IMR-90 (cell line): ENCODE results near the gene SPATA21. TPM values are rescaled to one million over a fixed set of nuclear protein-coding genes. Genes with fewer than 3 reads are reported as not detected.
A peak's percentile ranks its signal among the peaks of the same experiment; 100 is the strongest.

ENCODE experiments used
- ATAC-seq: fragments of 200-7000 bp; cut with Tn5 transposase; 2 replicates; pipeline ENCODE4 v1.9.1; 2020; ENCODE audit warnings: low read depth, mild to moderate bottlenecking, moderate library complexity
- BruUV-seq: library from RNA; stranded (reverse); fragments of 400-500 nt; replicated peaks from 2 replicates; lab custom pipeline; 2021; lab: Mats Ljungman, UMichigan
- CTCF ChIA-PET: fragments of 300-600 bp; formaldehyde crosslinking; extraction: SDS; loops from one replicate; lab custom pipeline; 2021; ENCODE audit warnings: antibody characterized with exemption; lab: Yijun Ruan, JAX
- POLR2A ChIA-PET: fragments of 300-600 bp; sonication (Branson Sonifier 250); formaldehyde crosslinking; loops from one replicate; lab custom pipeline; 2022; ENCODE audit warnings: antibody characterized with exemption; ENCODE audit not compliant: unreplicated experiment; lab: Charles Lee
- DNase-seq: peaks from one replicate; pipeline ENCODE4 v3.0.0; 2013
- H2AFZ ChIP-seq: replicated peaks from 2 replicates; pipeline ENCODE3; 2013; ENCODE audit warnings: low read length, mild to moderate bottlenecking; ENCODE audit not compliant: poor library complexity
- H2AK5ac ChIP-seq: 2 replicates; pipeline ENCODE4 v1.6.1; 2013; ENCODE audit warnings: low read depth, low read length, inconsistent platforms
- H2AK9ac ChIP-seq: replicated peaks from 2 replicates; pipeline ENCODE3; 2013; ENCODE audit warnings: mild to moderate bottlenecking, low read depth, low read length, moderate library complexity; ENCODE audit not compliant: poor library complexity
- H2BK120ac ChIP-seq: 2 replicates; pipeline ENCODE4 v1.6.1; 2013; ENCODE audit warnings: low read depth, low read length, inconsistent platforms
- H2BK15ac ChIP-seq: 3 replicates; pipeline ENCODE4 v1.6.1; 2013; ENCODE audit warnings: low read depth, low read length, inconsistent platforms
- H2BK20ac ChIP-seq: 2 replicates; pipeline ENCODE4 v1.6.1; 2013; ENCODE audit warnings: low read depth, mild to moderate bottlenecking, inconsistent platforms, low read length, moderate library complexity
- H2BK5ac ChIP-seq: 2 replicates; pipeline ENCODE4 v1.6.1; 2013; ENCODE audit warnings: mild to moderate bottlenecking, low read depth, low read length, inconsistent platforms; ENCODE audit not compliant: poor library complexity, severe bottlenecking
- H3K14ac ChIP-seq: replicated peaks from 2 replicates; pipeline ENCODE4 v1.6.1; 2013; ENCODE audit warnings: low read depth, low read length, inconsistent platforms
- H3K18ac ChIP-seq: 2 replicates; pipeline ENCODE4 v1.6.1; 2013; ENCODE audit warnings: low read depth, low read length, control low read depth
- H3K23ac ChIP-seq: 2 replicates; pipeline ENCODE4 v1.6.1; 2013; ENCODE audit warnings: low read depth, low read length, inconsistent platforms
- H3K27ac ChIP-seq: 2 replicates; pipeline ENCODE4 v1.5.1; 2013; ENCODE audit warnings: mild to moderate bottlenecking, control low read depth, low read length; ENCODE audit not compliant: insufficient read depth
- H3K27me3 ChIP-seq: 2 replicates; pipeline ENCODE4 v1.6.1; 2013; ENCODE audit warnings: low read length; ENCODE audit not compliant: control insufficient read depth, insufficient read depth
- H3K36me3 ChIP-seq: 2 replicates; pipeline ENCODE4 v1.6.1; 2013; ENCODE audit warnings: low read length, mixed read lengths; ENCODE audit not compliant: control insufficient read depth, insufficient read depth
- H3K4ac ChIP-seq: 2 replicates; pipeline ENCODE4 v1.6.1; 2013; ENCODE audit warnings: low read depth, low read length, inconsistent platforms
- H3K4me1 ChIP-seq: 2 replicates; pipeline ENCODE4 v1.6.1; 2013; ENCODE audit warnings: low read length, mixed read lengths; ENCODE audit not compliant: control insufficient read depth, insufficient read depth
- H3K4me2 ChIP-seq: 2 replicates; pipeline ENCODE4 v1.6.1; 2013; ENCODE audit warnings: low read depth, mild to moderate bottlenecking, control low read depth, low read length, moderate library complexity
- H3K4me3 ChIP-seq: 2 replicates; pipeline ENCODE4 v1.5.1; 2013; ENCODE audit warnings: low read depth, mild to moderate bottlenecking, control low read depth, low read length, moderate library complexity; ENCODE audit not compliant: insufficient read depth
- H3K56ac ChIP-seq: 2 replicates; pipeline ENCODE4 v1.6.1; 2013; ENCODE audit warnings: low read length, inconsistent platforms; ENCODE audit not compliant: insufficient read depth; ENCODE audit errors: extremely low read depth
- H3K79me1 ChIP-seq, 2 experiments: 2 replicates each; pipeline ENCODE4 v1.6.1; 2013; ENCODE audit warnings: low read length in 2 of 2, inconsistent platforms in 1 of 2, low read depth in 1 of 2
- H3K9ac ChIP-seq: 2 replicates; pipeline ENCODE4 v1.6.1; 2013; ENCODE audit warnings: low read depth, low read length, control low read depth
- H3K9me1 ChIP-seq: 2 replicates; pipeline ENCODE4 v1.6.1; 2013; ENCODE audit warnings: low read length, inconsistent platforms; ENCODE audit not compliant: insufficient read depth
- H3K9me3 ChIP-seq: 2 replicates; pipeline ENCODE4 v1.6.1; 2013; ENCODE audit warnings: low read length; ENCODE audit not compliant: control insufficient read depth, insufficient read depth
- H4K20me1 ChIP-seq: 2 replicates; pipeline ENCODE4 v1.6.1; 2013; ENCODE audit warnings: low read length, inconsistent platforms; ENCODE audit not compliant: insufficient read depth
- H4K5ac ChIP-seq: 2 replicates; pipeline ENCODE4 v1.6.1; 2013; ENCODE audit warnings: mild to moderate bottlenecking, low read depth, low read length, control low read depth
- H4K8ac ChIP-seq, 2 experiments: 2 replicates each; pipeline ENCODE4 v1.6.1; 2013; ENCODE audit warnings: low read depth in 2 of 2, low read length in 2 of 2, control low read depth in 1 of 2, inconsistent platforms in 1 of 2
- H4K91ac ChIP-seq: 2 replicates; pipeline ENCODE4 v1.6.1; 2013; ENCODE audit warnings: low read depth, low read length, inconsistent platforms; ENCODE audit not compliant: insufficient read depth
- CEBPB ChIP-seq: IDR thresholded peaks from 2 replicates; pipeline ENCODE4 v1.6.1; 2012; ENCODE audit warnings: low read depth, low read length, improper control_type of control experiment
- ELK1 ChIP-seq: fragments of 150-350 bp; IDR thresholded peaks from 2 replicates; pipeline ENCODE4 v1.6.1; 2016; ENCODE audit warnings: low read depth, mild to moderate bottlenecking, low read length, moderate library complexity, borderline replicate concordance
- FOS ChIP-seq: fragments of 150-350 bp; IDR thresholded peaks from 2 replicates; pipeline ENCODE4 v1.6.1; 2016; ENCODE audit warnings: low read depth, low read length
- MAFK ChIP-seq: IDR thresholded peaks from 2 replicates; pipeline ENCODE4 v1.6.1; 2012; ENCODE audit warnings: low read depth, low read length, improper control_type of control experiment
- MAZ ChIP-seq: IDR thresholded peaks from 2 replicates; pipeline ENCODE4 v1.6.1; 2012; ENCODE audit warnings: low read depth, mild to moderate bottlenecking, low read length, improper control_type of control experiment, moderate library complexity, borderline replicate concordance
- MXI1 ChIP-seq: IDR thresholded peaks from 2 replicates; pipeline ENCODE4 v1.6.1; 2012; ENCODE audit warnings: low read depth, mild to moderate bottlenecking, low read length, moderate library complexity, borderline replicate concordance
- NFE2L2 ChIP-seq: fragments of 150-350 bp; IDR thresholded peaks from 2 replicates; pipeline ENCODE4 v1.6.1; 2016; ENCODE audit warnings: low read depth, mild to moderate bottlenecking, low read length
- POLR2A ChIP-seq: IDR thresholded peaks from 2 replicates; pipeline ENCODE4 v1.6.1; 2012; ENCODE audit warnings: mild to moderate bottlenecking, low read depth, low read length
- RAD21 ChIP-seq: IDR thresholded peaks from 2 replicates; pipeline ENCODE4 v1.6.1; 2012; ENCODE audit warnings: low read length, improper control_type of control experiment
- RCOR1 ChIP-seq: IDR thresholded peaks from 2 replicates; pipeline ENCODE4 v1.6.1; 2012; ENCODE audit warnings: mild to moderate bottlenecking, low read length, improper control_type of control experiment; ENCODE audit not compliant: insufficient replicate concordance
- RFX5 ChIP-seq: IDR thresholded peaks from 2 replicates; pipeline ENCODE4 v1.8.0; 2012; ENCODE audit warnings: low read depth, mild to moderate bottlenecking, low read length, moderate library complexity
- SMC3 ChIP-seq: fragments of 150-350 bp; IDR thresholded peaks from 2 replicates; pipeline ENCODE4 v1.6.1; 2016; ENCODE audit warnings: low read depth, mild to moderate bottlenecking, antibody characterized with exemption, low read length, moderate library complexity
- USF2 ChIP-seq: fragments of 150-350 bp; IDR thresholded peaks from 2 replicates; pipeline ENCODE4 v1.6.1; 2017; ENCODE audit warnings: mild to moderate bottlenecking, antibody characterized with exemption, low read length, low read depth
- WGBS, 2 experiments: methylation state at CpG; one replicate each; pipeline versions ENCODE4 v1.1.5 to v1.1.7; 2013; ENCODE audit warnings: missing lambda C conversion rate in 2 of 2; ENCODE audit not compliant: insufficient read length in 1 of 2; ENCODE audit errors: extremely low coverage in 2 of 2; 5-methylcytosine and 5-hydroxymethylcytosine counted together
- dilution Hi-C: fragments of 300-500 bp; cut with HindIII; formaldehyde crosslinking; loops from one replicate; pipeline ENCODE4 v1.14.3; 2018; ENCODE audit warnings: low sequenced_read_pairs; ENCODE audit not compliant: unreplicated experiment
- in situ Hi-C: fragments of 300-500 bp; cut with MboI; formaldehyde crosslinking; loops from 3 replicates; pipeline ENCODE4 v1.14.3; 2019; ENCODE audit warnings: low sequenced_read_pairs, inconsistent platforms, mixed read lengths
- intact Hi-C: fragments of 100-400 bp; cut with micrococcal nuclease; formaldehyde crosslinking; loops from 2 replicates; pipeline ENCODE4 v1.10.0; 2022
- polyA plus RNA-seq, 3 experiments: library from polyadenylated mRNA; depleted of rRNA; stranded (reverse); fragments of >200 nt; gene quantifications; 2 replicates each; pipeline ENCODE4 v1.2.3, GENCODE V29; 2012; ENCODE audit warnings: low replicate concordance in 1 of 3
- total RNA-seq: library from RNA; depleted of rRNA; stranded (reverse); fragments of >200 nt; gene quantifications from 2 replicates; pipeline ENCODE4 v1.2.3, GENCODE V29; 2012
- TF ChIP-seq, protein P1 (sequence below): conservative IDR thresholded peaks from 2 replicates; pipeline ENCODE4 v1.5.1; 2012; ENCODE audit warnings: mild to moderate bottlenecking, low read depth, low read length, improper control_type of control experiment

Gene SPATA21
- total and polyA plus RNA-seq, 2 of the 4 experiments (the other 2 are of a cell fraction), result not detected

DNA sequence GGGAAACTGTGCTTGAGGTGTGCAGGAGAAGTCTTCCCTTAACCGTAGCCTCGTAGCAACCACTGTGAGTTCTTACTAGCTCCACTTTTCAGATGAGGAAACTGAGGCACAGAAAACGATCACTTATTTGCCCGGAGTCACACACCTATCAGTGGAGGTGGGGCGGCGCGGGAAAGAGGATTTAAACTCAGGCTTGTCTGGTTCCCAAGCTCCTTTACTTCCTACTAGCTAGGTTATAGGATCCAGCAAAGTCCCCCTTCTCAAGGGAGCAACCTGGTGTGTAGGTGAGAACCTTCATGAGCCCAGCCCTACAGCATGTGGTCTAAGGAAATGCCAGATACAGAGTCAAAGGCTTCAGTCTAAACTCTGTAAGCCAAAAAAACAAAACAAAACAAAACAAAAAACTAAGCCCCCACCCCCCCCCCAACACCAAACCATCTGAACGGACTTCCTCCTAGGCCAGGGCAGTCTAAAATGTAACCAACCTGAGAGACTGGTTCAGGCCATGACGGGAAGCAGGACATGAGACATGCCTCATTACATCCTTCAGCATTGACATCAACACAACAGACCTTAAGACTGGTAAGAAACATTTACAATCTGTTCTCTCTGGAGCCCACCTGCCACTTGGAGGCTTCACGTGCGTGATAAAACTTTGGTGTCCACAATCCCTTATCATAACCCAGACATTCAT is 84.2 kb downstream of the SPATA21 start:
- Histone ChIP-seq H2BK15ac (peak overlapping the region; percentile 87), H3K4me2 (peak overlapping the region; percentile 91), H3K4me3 (peak overlapping the region; percentile 35), H2BK20ac (peak overlapping the region; percentile 89), H3K36me3 (no peaks in the 10 kb centered on the region), H2BK120ac (peak overlapping the region; percentile 95), H4K91ac (peak overlapping the region; percentile 96), H2BK5ac (peak overlapping the region; percentile 92), H2AK5ac (peak overlapping the region; percentile 100), H4K8ac (peak overlapping the region; percentile 100), H4K20me1 (peaks cover 39% of the 10 kb centered on the region; the same call in 1 of the 2 replicates), H3K27ac (peak overlapping the region; percentile 83), H2AFZ (peak overlapping the region; percentile 100), H3K9me3 (no peaks in the 10 kb centered on the region), H3K56ac (peak overlapping the region; percentile 86), H3K4ac (peak overlapping the region; percentile 100), H4K5ac (peak overlapping the region; percentile 99), H3K14ac (peak overlapping the region; percentile 100), H3K4me1 (peaks cover 9% of the 10 kb centered on the region), H3K27me3 (no peaks in the 10 kb centered on the region), H3K79me1 (peaks cover 0 to 34% of the 10 kb centered on the region in 2 experiments; a peak in 3 of 4 replicates), H3K9ac (peak overlapping the region; percentile 86), H3K9me1 (peaks cover 14% of the 10 kb centered on the region), H2AK9ac (peak overlapping the region; percentile 99), H3K23ac (peak overlapping the region; percentile 100), H3K18ac (peak overlapping the region; percentile 61)
- intact Hi-C loops (loop anchor here (10.0 kb wide), 1 partner anchor 88 kb away; no protein-coding TSS in a partner anchor), in situ Hi-C loops (no loop called here), dilution Hi-C loops (no loop called here)
- ChIA-PET CTCF (interaction anchor here (0.5 to 1.7 kb wide), 2 partner anchors 10 to 62 kb away, joined by 5 to 7 read pairs; no protein-coding TSS in a partner anchor), POLR2A (interaction anchor here (0.7 kb wide), 1 partner anchor 109 kb away, joined by 7 read pairs; no protein-coding TSS in a partner anchor)
- DNase-seq, result no peak
- no CpG with 5 or more reads among the region's 11 CpGs for WGBS, 2 experiments
- no peak for ATAC-seq
- no TSS peak for BruUV-seq
- TF ChIP-seq NFE2L2 (no peak), FOS (no peak), RCOR1 (no peak), CEBPB (no peak), ELK1 (no peak), USF2 (no peak), MAFK (no peak), RFX5 (no peak), MAZ (no peak), MXI1 (no peak), SMC3 (no peak), RAD21 (no peak), POLR2A (no peak)
- TF ChIP-seq, protein P1, sequence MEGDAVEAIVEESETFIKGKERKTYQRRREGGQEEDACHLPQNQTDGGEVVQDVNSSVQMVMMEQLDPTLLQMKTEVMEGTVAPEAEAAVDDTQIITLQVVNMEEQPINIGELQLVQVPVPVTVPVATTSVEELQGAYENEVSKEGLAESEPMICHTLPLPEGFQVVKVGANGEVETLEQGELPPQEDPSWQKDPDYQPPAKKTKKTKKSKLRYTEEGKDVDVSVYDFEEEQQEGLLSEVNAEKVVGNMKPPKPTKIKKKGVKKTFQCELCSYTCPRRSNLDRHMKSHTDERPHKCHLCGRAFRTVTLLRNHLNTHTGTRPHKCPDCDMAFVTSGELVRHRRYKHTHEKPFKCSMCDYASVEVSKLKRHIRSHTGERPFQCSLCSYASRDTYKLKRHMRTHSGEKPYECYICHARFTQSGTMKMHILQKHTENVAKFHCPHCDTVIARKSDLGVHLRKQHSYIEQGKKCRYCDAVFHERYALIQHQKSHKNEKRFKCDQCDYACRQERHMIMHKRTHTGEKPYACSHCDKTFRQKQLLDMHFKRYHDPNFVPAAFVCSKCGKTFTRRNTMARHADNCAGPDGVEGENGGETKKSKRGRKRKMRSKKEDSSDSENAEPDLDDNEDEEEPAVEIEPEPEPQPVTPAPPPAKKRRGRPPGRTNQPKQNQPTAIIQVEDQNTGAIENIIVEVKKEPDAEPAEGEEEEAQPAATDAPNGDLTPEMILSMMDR, result no peak
